IMR-90 (cell line): ENCODE data around the gene U2AF1. TPM values are rescaled to one million over a fixed set of nuclear protein-coding genes. Genes with fewer than 3 reads are reported as not detected.
"Not testable (repeated sequence)": the region's sequence is repeated elsewhere in the genome, so short reads cannot be mapped to it uniquely, and the experiment has no call there.

Source experiments
- ATAC-seq: fragments of 200-7000 bp; cut with Tn5 transposase; 2 replicates; pipeline ENCODE4 v1.9.1; 2020; ENCODE audit warnings: low read depth, mild to moderate bottlenecking, moderate library complexity
- BruUV-seq: library from RNA; stranded (reverse); fragments of 400-500 nt; replicated peaks from 2 replicates; lab custom pipeline; 2021; lab: Mats Ljungman, UMichigan
- CTCF ChIA-PET: fragments of 300-600 bp; formaldehyde crosslinking; extraction: SDS; loops from one replicate; lab custom pipeline; 2021; ENCODE audit warnings: antibody characterized with exemption; lab: Yijun Ruan, JAX
- POLR2A ChIA-PET: fragments of 300-600 bp; sonication (Branson Sonifier 250); formaldehyde crosslinking; loops from one replicate; lab custom pipeline; 2022; ENCODE audit warnings: antibody characterized with exemption; ENCODE audit not compliant: unreplicated experiment; lab: Charles Lee
- DNase-seq: peaks from one replicate; pipeline ENCODE4 v3.0.0; 2013
- H2AFZ ChIP-seq: replicated peaks from 2 replicates; pipeline ENCODE3; 2013; ENCODE audit warnings: low read length, mild to moderate bottlenecking; ENCODE audit not compliant: poor library complexity
- H2AK5ac ChIP-seq: 2 replicates; pipeline ENCODE4 v1.6.1; 2013; ENCODE audit warnings: low read depth, low read length, inconsistent platforms
- H2AK9ac ChIP-seq: replicated peaks from 2 replicates; pipeline ENCODE3; 2013; ENCODE audit warnings: mild to moderate bottlenecking, low read depth, low read length, moderate library complexity; ENCODE audit not compliant: poor library complexity
- H2BK120ac ChIP-seq: 2 replicates; pipeline ENCODE4 v1.6.1; 2013; ENCODE audit warnings: low read depth, low read length, inconsistent platforms
- H2BK15ac ChIP-seq: 3 replicates; pipeline ENCODE4 v1.6.1; 2013; ENCODE audit warnings: low read depth, low read length, inconsistent platforms
- H2BK20ac ChIP-seq: 2 replicates; pipeline ENCODE4 v1.6.1; 2013; ENCODE audit warnings: low read depth, mild to moderate bottlenecking, inconsistent platforms, low read length, moderate library complexity
- H2BK5ac ChIP-seq: 2 replicates; pipeline ENCODE4 v1.6.1; 2013; ENCODE audit warnings: mild to moderate bottlenecking, low read depth, low read length, inconsistent platforms; ENCODE audit not compliant: poor library complexity, severe bottlenecking
- H3K14ac ChIP-seq: replicated peaks from 2 replicates; pipeline ENCODE4 v1.6.1; 2013; ENCODE audit warnings: low read depth, low read length, inconsistent platforms
- H3K18ac ChIP-seq: 2 replicates; pipeline ENCODE4 v1.6.1; 2013; ENCODE audit warnings: low read depth, low read length, control low read depth
- H3K23ac ChIP-seq: 2 replicates; pipeline ENCODE4 v1.6.1; 2013; ENCODE audit warnings: low read depth, low read length, inconsistent platforms
- H3K27ac ChIP-seq: 2 replicates; pipeline ENCODE4 v1.5.1; 2013; ENCODE audit warnings: mild to moderate bottlenecking, control low read depth, low read length; ENCODE audit not compliant: insufficient read depth
- H3K27me3 ChIP-seq: 2 replicates; pipeline ENCODE4 v1.6.1; 2013; ENCODE audit warnings: low read length; ENCODE audit not compliant: control insufficient read depth, insufficient read depth
- H3K36me3 ChIP-seq: 2 replicates; pipeline ENCODE4 v1.6.1; 2013; ENCODE audit warnings: low read length, mixed read lengths; ENCODE audit not compliant: control insufficient read depth, insufficient read depth
- H3K4ac ChIP-seq: 2 replicates; pipeline ENCODE4 v1.6.1; 2013; ENCODE audit warnings: low read depth, low read length, inconsistent platforms
- H3K4me1 ChIP-seq: 2 replicates; pipeline ENCODE4 v1.6.1; 2013; ENCODE audit warnings: low read length, mixed read lengths; ENCODE audit not compliant: control insufficient read depth, insufficient read depth
- H3K4me2 ChIP-seq: 2 replicates; pipeline ENCODE4 v1.6.1; 2013; ENCODE audit warnings: low read depth, mild to moderate bottlenecking, control low read depth, low read length, moderate library complexity
- H3K4me3 ChIP-seq: 2 replicates; pipeline ENCODE4 v1.5.1; 2013; ENCODE audit warnings: low read depth, mild to moderate bottlenecking, control low read depth, low read length, moderate library complexity; ENCODE audit not compliant: insufficient read depth
- H3K56ac ChIP-seq: 2 replicates; pipeline ENCODE4 v1.6.1; 2013; ENCODE audit warnings: low read length, inconsistent platforms; ENCODE audit not compliant: insufficient read depth; ENCODE audit errors: extremely low read depth
- H3K79me1 ChIP-seq, 2 experiments: 2 replicates each; pipeline ENCODE4 v1.6.1; 2013; ENCODE audit warnings: low read length in 2 of 2, inconsistent platforms in 1 of 2, low read depth in 1 of 2
- H3K9ac ChIP-seq: 2 replicates; pipeline ENCODE4 v1.6.1; 2013; ENCODE audit warnings: low read depth, low read length, control low read depth
- H3K9me1 ChIP-seq: 2 replicates; pipeline ENCODE4 v1.6.1; 2013; ENCODE audit warnings: low read length, inconsistent platforms; ENCODE audit not compliant: insufficient read depth
- H3K9me3 ChIP-seq: 2 replicates; pipeline ENCODE4 v1.6.1; 2013; ENCODE audit warnings: low read length; ENCODE audit not compliant: control insufficient read depth, insufficient read depth
- H4K20me1 ChIP-seq: 2 replicates; pipeline ENCODE4 v1.6.1; 2013; ENCODE audit warnings: low read length, inconsistent platforms; ENCODE audit not compliant: insufficient read depth
- H4K5ac ChIP-seq: 2 replicates; pipeline ENCODE4 v1.6.1; 2013; ENCODE audit warnings: mild to moderate bottlenecking, low read depth, low read length, control low read depth
- H4K8ac ChIP-seq, 2 experiments: 2 replicates each; pipeline ENCODE4 v1.6.1; 2013; ENCODE audit warnings: low read depth in 2 of 2, low read length in 2 of 2, control low read depth in 1 of 2, inconsistent platforms in 1 of 2
- H4K91ac ChIP-seq: 2 replicates; pipeline ENCODE4 v1.6.1; 2013; ENCODE audit warnings: low read depth, low read length, inconsistent platforms; ENCODE audit not compliant: insufficient read depth
- WGBS, 2 experiments: methylation state at CpG; one replicate each; pipeline versions ENCODE4 v1.1.5 to v1.1.7; 2013; ENCODE audit warnings: missing lambda C conversion rate in 2 of 2; ENCODE audit not compliant: insufficient read length in 1 of 2; ENCODE audit errors: extremely low coverage in 2 of 2; 5-methylcytosine and 5-hydroxymethylcytosine counted together
- dilution Hi-C: fragments of 300-500 bp; cut with HindIII; formaldehyde crosslinking; loops from one replicate; pipeline ENCODE4 v1.14.3; 2018; ENCODE audit warnings: low sequenced_read_pairs; ENCODE audit not compliant: unreplicated experiment
- in situ Hi-C: fragments of 300-500 bp; cut with MboI; formaldehyde crosslinking; loops from 3 replicates; pipeline ENCODE4 v1.14.3; 2019; ENCODE audit warnings: low sequenced_read_pairs, inconsistent platforms, mixed read lengths
- intact Hi-C: fragments of 100-400 bp; cut with micrococcal nuclease; formaldehyde crosslinking; loops from 2 replicates; pipeline ENCODE4 v1.10.0; 2022
- polyA plus RNA-seq, 3 experiments: library from polyadenylated mRNA; depleted of rRNA; stranded (reverse); fragments of >200 nt; gene quantifications; 2 replicates each; pipeline ENCODE4 v1.2.3, GENCODE V29; 2012; ENCODE audit warnings: low replicate concordance in 1 of 3
- total RNA-seq: library from RNA; depleted of rRNA; stranded (reverse); fragments of >200 nt; gene quantifications from 2 replicates; pipeline ENCODE4 v1.2.3, GENCODE V29; 2012

U2AF1 gene
- total and polyA plus RNA-seq, 2 of the 4 experiments (the other 2 are of a cell fraction): 6.5 to 8.5 TPM

- H2BK5ac ChIP-seq, H3K4me2 ChIP-seq, H3K14ac ChIP-seq, H3K18ac ChIP-seq, H3K4me1 ChIP-seq, H3K56ac ChIP-seq, H2BK15ac ChIP-seq, BruUV-seq, H2AK5ac ChIP-seq, H3K4ac ChIP-seq, H3K27me3 ChIP-seq, dilution Hi-C loops, H3K23ac ChIP-seq, H4K91ac ChIP-seq, POLR2A ChIA-PET, H3K4me3 ChIP-seq, ATAC-seq, in situ Hi-C loops, intact Hi-C loops, CTCF ChIA-PET, H4K8ac ChIP-seq, H3K36me3 ChIP-seq, H3K79me1 ChIP-seq, H3K27ac ChIP-seq, H3K9ac ChIP-seq, H4K5ac ChIP-seq, H2BK20ac ChIP-seq, H4K20me1 ChIP-seq, H2AK9ac ChIP-seq, H2AFZ ChIP-seq, H2BK120ac ChIP-seq, H3K9me1 ChIP-seq, H3K9me3 ChIP-seq, DNase-seq: not testable (repeated sequence)
- no CpG with 5 or more reads among the region's 12 CpGs for WGBS, 2 experiments
Observed at GRCh38 chr21:43068065-43068464, 39.3 kb downstream of the U2AF1 start.

GRCh38 chr21:43066690-43067089 is 40.7 kb downstream of the U2AF1 start:
- POLR2A ChIA-PET, H2BK15ac ChIP-seq, H3K27ac ChIP-seq, H3K9ac ChIP-seq, H3K4me2 ChIP-seq, H3K79me1 ChIP-seq, H2BK20ac ChIP-seq, H4K8ac ChIP-seq, intact Hi-C loops, H3K9me3 ChIP-seq, H3K14ac ChIP-seq, H3K9me1 ChIP-seq, H3K23ac ChIP-seq, in situ Hi-C loops, H3K36me3 ChIP-seq, H3K4me3 ChIP-seq, H3K18ac ChIP-seq, H2AK9ac ChIP-seq, DNase-seq, H3K27me3 ChIP-seq, dilution Hi-C loops, H4K5ac ChIP-seq, CTCF ChIA-PET, H4K91ac ChIP-seq, H2AK5ac ChIP-seq, H3K4me1 ChIP-seq, H2AFZ ChIP-seq, H4K20me1 ChIP-seq, H3K56ac ChIP-seq, H2BK5ac ChIP-seq, H2BK120ac ChIP-seq, BruUV-seq, H3K4ac ChIP-seq, ATAC-seq: not testable (repeated sequence)
- no CpG with 5 or more reads among the region's 12 CpGs for WGBS, 2 experiments
